Rectal smooth muscle tissue (tissue), 1 donor: Measurements from ENCODE around the gene GDPD5.

ENCODE experiments used
- H3K27ac ChIP-seq: one replicate; pipeline ENCODE4 v1.7.0; 2013; ENCODE audit warnings: low read depth, low read length, inconsistent platforms
- H3K27me3 ChIP-seq: one replicate; pipeline ENCODE4 v1.7.0; 2013; ENCODE audit warnings: low read length; ENCODE audit not compliant: control insufficient read depth, insufficient read depth
- H3K36me3 ChIP-seq: one replicate; pipeline ENCODE4 v1.7.0; 2013; ENCODE audit warnings: low read length; ENCODE audit not compliant: control insufficient read depth, insufficient read depth
- H3K4me1 ChIP-seq: one replicate; pipeline ENCODE4 v1.7.0; 2013; ENCODE audit warnings: low read length; ENCODE audit not compliant: control insufficient read depth, insufficient read depth
- H3K4me3 ChIP-seq: one replicate; pipeline ENCODE4 v1.7.0; 2013; ENCODE audit warnings: low read length
- H3K9ac ChIP-seq: one replicate; pipeline ENCODE4 v1.7.0; 2013; ENCODE audit warnings: low read length

GDPD5 gene

GRCh38 chr11:75525433-75526191, at the start of gene GDPD5:
Gene GDPD5, minus strand, starts transcription at chr11:75525941. Its CDS starts 48,206 bp downstream, at chr11:75477735.
- no peak within 1 kb of the TSS for H3K27ac ChIP-seq
- no peaks in the 10 kb centered on the region for H3K36me3 ChIP-seq
- H3K9ac ChIP-seq = no peak within 1 kb of the TSS
- H3K4me1 ChIP-seq = peaks cover 2% of the 10 kb centered on the region
- H3K4me3 ChIP-seq = peak within 1 kb of the TSS; percentile 78
- no peaks in the 10 kb centered on the region for H3K27me3 ChIP-seq

- Histone ChIP-seq H3K4me1 (no peaks in the 10 kb centered on the region), H3K36me3 (peaks cover 32% of the 10 kb centered on the region)
Measured at GRCh38 chr11:75574698-75575602, 49.2 kb upstream of the GDPD5 start.

GRCh38 chr11:75572744-75573143, 47.0 kb upstream of the GDPD5 start:
- Histone ChIP-seq H3K4me3 (no peak overlapping the region), H3K27ac (no peak overlapping the region), H3K9ac (no peak overlapping the region), H3K4me1 (no peaks in the 10 kb centered on the region), H3K27me3 (no peaks in the 10 kb centered on the region), H3K36me3 (peaks cover 50% of the 10 kb centered on the region)

More at GRCh38 chr11:75574698-75575602, 49.2 kb upstream of the GDPD5 start:
- Histone ChIP-seq H3K27ac (no peak overlapping the region), H3K4me3 (no peak overlapping the region), H3K27me3 (no peaks in the 10 kb centered on the region), H3K9ac (peak overlapping the region; percentile 33)

DNA sequence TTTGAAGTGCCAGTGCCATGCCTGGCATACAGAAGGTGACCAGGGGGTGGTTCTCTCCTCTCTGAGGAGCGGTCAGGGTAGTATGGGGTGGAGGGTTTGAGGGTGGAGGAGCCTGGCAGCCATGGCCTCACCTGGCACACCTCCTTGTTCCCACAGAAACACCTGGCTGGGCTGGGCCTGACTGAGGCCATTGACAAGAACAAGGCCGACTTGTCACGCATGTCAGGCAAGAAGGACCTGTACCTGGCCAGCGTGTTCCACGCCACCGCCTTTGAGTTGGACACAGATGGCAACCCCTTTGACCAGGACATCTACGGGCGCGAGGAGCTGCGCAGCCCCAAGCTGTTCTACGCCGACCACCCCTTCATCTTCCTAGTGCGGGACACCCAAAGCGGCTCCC, 45.9 kb upstream of the GDPD5 start:
- peaks cover 3% of the 10 kb centered on the region for H3K4me1 ChIP-seq
- no peaks in the 10 kb centered on the region for H3K27me3 ChIP-seq
- no peak overlapping the region for H3K9ac ChIP-seq
- H3K4me3 ChIP-seq = no peak overlapping the region
- no peak overlapping the region for H3K27ac ChIP-seq
- H3K36me3 ChIP-seq = peaks cover 56% of the 10 kb centered on the region

DNA sequence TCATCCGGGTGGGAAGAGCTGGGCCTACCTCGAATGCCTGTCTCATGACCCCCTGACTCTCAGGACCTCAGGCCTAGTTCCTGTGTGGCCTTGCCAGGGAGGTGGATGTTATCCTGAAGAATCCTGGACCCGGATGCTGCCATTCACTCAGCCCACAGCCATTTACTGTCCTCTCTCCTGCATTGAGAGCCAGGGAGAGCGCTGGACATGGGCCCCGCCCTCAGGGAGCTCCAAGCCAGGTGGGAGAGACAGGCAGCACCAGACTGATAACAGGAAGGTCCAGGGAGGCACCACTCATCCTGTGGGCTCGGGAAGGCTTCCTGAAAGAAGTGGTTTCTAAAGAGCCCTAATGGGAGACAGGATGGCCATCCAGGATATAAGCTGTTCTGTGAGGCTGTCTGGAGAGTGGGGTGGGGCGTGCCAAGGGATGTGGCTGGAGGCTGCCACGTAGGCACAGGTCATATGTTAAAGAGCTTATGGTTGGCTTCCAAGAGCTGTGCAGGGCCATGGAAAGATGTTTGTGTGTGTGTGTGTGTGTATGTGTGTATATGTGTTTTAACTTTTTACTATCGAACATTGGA, 44.9 kb upstream of the GDPD5 start:
- Histone ChIP-seq H3K4me1 (peaks cover 4% of the 10 kb centered on the region), H3K9ac (no peak overlapping the region), H3K27ac (no peak overlapping the region), H3K36me3 (peaks cover 56% of the 10 kb centered on the region), H3K27me3 (no peaks in the 10 kb centered on the region), H3K4me3 (no peak overlapping the region)

- H3K4me1 ChIP-seq = peaks cover 21% of the 10 kb centered on the region
Measured at GRCh38 chr11:75568616-75569219, 43.0 kb upstream of the GDPD5 start.

GRCh38 chr11:75567971-75568370, 42.2 kb upstream of the GDPD5 start:
- no peak overlapping the region for H3K9ac ChIP-seq
- peaks cover 25% of the 10 kb centered on the region for H3K4me1 ChIP-seq
- H3K4me3 ChIP-seq = no peak overlapping the region
- no peak overlapping the region for H3K27ac ChIP-seq
- H3K27me3 ChIP-seq = no peaks in the 10 kb centered on the region
- peaks cover 48% of the 10 kb centered on the region for H3K36me3 ChIP-seq

More at GRCh38 chr11:75568616-75569219, 43.0 kb upstream of the GDPD5 start:
- no peak overlapping the region for H3K4me3 ChIP-seq
- H3K36me3 ChIP-seq = peaks cover 56% of the 10 kb centered on the region
- no peak overlapping the region for H3K27ac ChIP-seq
- no peak overlapping the region for H3K9ac ChIP-seq
- H3K27me3 ChIP-seq = no peaks in the 10 kb centered on the region

GRCh38 chr11:75566763-75567279, 41.1 kb upstream of the GDPD5 start:
- H3K4me3 ChIP-seq = no peak overlapping the region
- peaks cover 25% of the 10 kb centered on the region for H3K4me1 ChIP-seq
- no peak overlapping the region for H3K9ac ChIP-seq
- peaks cover 43% of the 10 kb centered on the region for H3K36me3 ChIP-seq
- no peaks in the 10 kb centered on the region for H3K27me3 ChIP-seq
- no peak overlapping the region for H3K27ac ChIP-seq

DNA sequence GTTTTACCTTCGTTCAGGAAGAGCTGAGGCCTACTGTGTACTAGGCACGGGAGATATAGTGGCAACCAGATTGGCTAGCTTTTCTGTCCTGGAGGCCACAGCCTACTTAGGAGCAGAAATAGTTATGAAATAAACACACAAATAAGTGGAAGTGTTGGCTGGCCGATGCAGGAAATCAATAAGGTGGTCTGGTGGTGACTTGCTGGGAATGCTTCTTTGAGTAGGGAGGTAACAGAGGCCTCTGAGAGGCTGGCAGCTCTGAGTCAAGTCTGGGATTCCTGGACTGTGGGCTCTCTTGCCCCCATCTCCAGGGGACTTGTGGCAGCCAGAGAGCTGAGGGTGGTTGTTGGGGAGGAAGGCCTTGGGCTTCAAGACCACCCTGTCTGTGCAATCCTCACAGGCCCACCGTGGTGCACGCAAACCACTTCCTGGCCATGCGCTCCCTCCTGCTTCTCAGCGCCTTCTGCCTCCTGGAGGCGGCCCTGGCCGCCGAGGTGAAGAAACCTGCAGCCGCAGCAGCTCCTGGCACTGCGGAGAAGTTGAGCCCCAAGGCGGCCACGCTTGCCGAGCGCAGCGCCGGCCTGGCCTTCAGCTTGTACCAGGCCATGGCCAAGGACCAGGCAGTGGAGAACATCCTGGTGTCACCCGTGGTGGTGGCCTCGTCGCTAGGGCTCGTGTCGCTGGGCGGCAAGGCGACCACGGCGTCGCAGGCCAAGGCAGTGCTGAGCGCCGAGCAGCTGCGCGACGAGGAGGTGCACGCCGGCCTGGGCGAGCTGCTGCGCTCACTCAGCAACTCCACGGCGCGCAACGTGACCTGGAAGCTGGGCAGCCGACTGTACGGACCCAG, 40.4 kb upstream of the GDPD5 start:
- Histone ChIP-seq H3K4me1 (peaks cover 31% of the 10 kb centered on the region), H3K27ac (no peak overlapping the region), H3K4me3 (peak overlapping the region; percentile 14), H3K27me3 (no peaks in the 10 kb centered on the region), H3K36me3 (peaks cover 36% of the 10 kb centered on the region), H3K9ac (no peak overlapping the region)

DNA sequence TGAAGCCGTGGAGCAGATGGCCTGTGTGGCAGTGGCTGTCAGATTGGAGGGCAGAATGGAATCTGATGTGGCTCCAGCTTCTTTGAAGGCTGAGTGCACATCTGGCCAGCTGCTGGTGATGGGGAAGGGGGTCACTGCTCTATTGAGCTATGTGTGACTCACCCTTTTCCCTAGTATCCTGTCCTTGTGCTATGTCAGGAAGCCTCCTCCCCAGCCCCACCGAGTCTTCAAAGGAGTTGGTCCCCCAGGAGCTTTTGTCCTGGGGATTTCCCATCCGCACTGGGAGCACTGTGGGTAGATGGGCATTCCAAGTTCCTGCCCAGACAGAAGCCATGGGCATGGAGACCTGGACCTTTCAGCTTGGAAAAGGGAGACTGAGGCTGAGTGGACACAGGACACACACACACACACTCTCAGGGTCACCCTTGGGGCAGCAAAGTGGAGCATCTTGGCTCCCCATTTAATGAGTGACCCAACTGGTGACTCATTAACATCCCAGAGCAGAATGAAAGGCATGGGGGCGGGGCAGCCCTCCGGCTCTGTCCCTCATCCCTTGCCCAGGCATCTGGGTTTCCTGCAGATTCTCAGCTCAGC, 39.6 kb upstream of the GDPD5 start:
- no peaks in the 10 kb centered on the region for H3K27me3 ChIP-seq
- H3K9ac ChIP-seq = no peak overlapping the region
- peaks cover 28% of the 10 kb centered on the region for H3K36me3 ChIP-seq
- H3K4me1 ChIP-seq = peaks cover 34% of the 10 kb centered on the region
- peak overlapping the region; percentile 100 for H3K27ac ChIP-seq
- H3K4me3 ChIP-seq = peak overlapping the region; percentile 71

DNA sequence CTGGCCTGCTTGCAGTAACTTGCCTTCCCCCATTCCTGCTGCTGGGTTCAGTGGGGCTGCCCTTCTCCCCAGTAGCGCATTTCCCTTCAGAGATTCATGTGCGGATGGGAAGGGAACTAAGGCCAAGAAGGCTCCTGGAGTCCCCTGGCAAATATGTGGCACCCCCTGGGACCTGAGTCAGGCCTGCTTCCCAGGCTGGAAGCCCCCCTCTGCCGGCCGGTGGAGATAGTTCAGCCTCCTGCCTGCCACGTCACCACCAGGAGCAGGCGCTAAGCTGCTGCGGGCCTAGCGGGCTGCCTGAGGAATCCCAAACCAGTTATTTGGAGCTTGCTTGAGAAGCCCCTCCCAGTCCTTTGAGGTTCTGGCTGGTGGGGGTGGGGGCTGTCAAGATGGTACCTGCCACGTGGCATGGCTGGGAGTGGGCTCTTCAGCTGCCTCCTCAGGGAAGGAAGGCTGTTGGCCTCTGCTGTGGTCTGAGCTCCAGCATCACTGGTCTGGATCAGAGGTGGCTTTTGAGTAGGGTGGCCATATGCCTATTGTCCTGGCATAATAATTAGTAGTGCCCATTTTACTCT, 38.3 kb upstream of the GDPD5 start:
- H3K27ac ChIP-seq = peak overlapping the region; percentile 100
- peak overlapping the region; percentile 85 for H3K9ac ChIP-seq
- H3K4me3 ChIP-seq = peak overlapping the region; percentile 71
- peaks cover 17% of the 10 kb centered on the region for H3K36me3 ChIP-seq
- peaks cover 42% of the 10 kb centered on the region for H3K4me1 ChIP-seq
- no peaks in the 10 kb centered on the region for H3K27me3 ChIP-seq
